HepG2 (cell line): ENCODE measurements around the gene CEP164. TPM values are rescaled to one million over a fixed set of nuclear protein-coding genes. Genes with fewer than 3 reads are reported as not detected.

ENCODE experiments used
- ATAC-seq: fragments of 200-7000 bp; cut with Tn5 transposase; 3 replicates; pipeline ENCODE4 v1.9.1; 2020; ENCODE audit warnings: mild to moderate bottlenecking, moderate library complexity
- BruUV-seq: library from RNA; stranded (reverse); fragments of 400-500 nt; replicated peaks from 2 replicates; lab custom pipeline; 2021; lab: Mats Ljungman, UMichigan
- CTCF ChIA-PET: fragments of 300-600 bp; formaldehyde crosslinking; extraction: SDS; loops from one replicate; lab custom pipeline; 2021; ENCODE audit warnings: low total read pairs, inconsistent platforms, low intra/inter-chr PET ratio; lab: Yijun Ruan, JAX
- POLR2A ChIA-PET: fragments of 350-600 bp; sonication (Branson Sonifier 250); formaldehyde crosslinking; loops from one replicate; lab custom pipeline; 2020; ENCODE audit warnings: antibody characterized with exemption, inconsistent platforms; lab: Yijun Ruan, JAX
- DNase-seq: peaks from one replicate; pipeline ENCODE4 v3.0.0-alpha.2; 2015; ENCODE audit warnings: low spot score
- FAIRE-seq: peaks from 3 replicates; lab custom pipeline; 2011; peaks lifted over from hg19 to GRCh38; lab: Jason Lieb, UNC
- H2AFZ ChIP-seq: one replicate; pipeline ENCODE4 v1.6.1; 2011; ENCODE audit warnings: low read length, inconsistent platforms
- H3K27ac ChIP-seq: fragments of 300-600 bp; 3 replicates; pipeline ENCODE4 v1.8.0; 2011; ENCODE audit warnings: mixed run types, mild to moderate bottlenecking, mixed read lengths, low read length, inconsistent platforms; ENCODE audit not compliant: insufficient read depth; ENCODE audit errors: extremely low read length
- H3K27me3 ChIP-seq, 2 experiments: fragments of 200-600 bp in 1 of 2; 2 replicates in 1 of 2; 3 replicates in 1 of 2; pipeline versions ENCODE4 v1.6.0 to v1.8.0; 2011; ENCODE audit warnings: low read length in 2 of 2, mild to moderate bottlenecking in 2 of 2, moderate library complexity in 2 of 2, inconsistent platforms in 1 of 2; ENCODE audit not compliant: insufficient read depth in 2 of 2, control insufficient read depth in 1 of 2
- H3K36me3 ChIP-seq, 2 experiments: fragments of 200-600 bp in 1 of 2; replicated peaks in 1 of 2; 2 replicates in 1 of 2; 3 replicates in 1 of 2; pipeline versions ENCODE4 v1.5.1 to v1.8.0; 2011; ENCODE audit warnings: low read length in 2 of 2, inconsistent platforms in 1 of 2; ENCODE audit not compliant: insufficient read depth in 2 of 2, control insufficient read depth in 1 of 2
- H3K4me1 ChIP-seq: 2 replicates; pipeline ENCODE4 v1.5.1; 2012; ENCODE audit warnings: low read length, inconsistent platforms; ENCODE audit not compliant: insufficient read depth
- H3K4me2 ChIP-seq: 2 replicates; pipeline ENCODE4 v1.6.0; 2011; ENCODE audit warnings: low read depth, low read length, inconsistent platforms
- H3K4me3 ChIP-seq, 3 experiments: fragments of 200-600 bp in 1 of 3; sonication (generic), shearing (Covaris generic) in 1 of 3; replicated peaks in 1 of 3; 2 replicates each; pipeline ENCODE4 v1.5.1; 2011 to 2016; ENCODE audit warnings: low read length in 3 of 3, inconsistent platforms in 2 of 3, low read depth in 2 of 3, mild to moderate bottlenecking in 2 of 3, control low read depth in 1 of 3, mixed read lengths in 1 of 3; ENCODE audit not compliant: insufficient read depth in 1 of 3
- H3K79me2 ChIP-seq: one replicate; pipeline ENCODE4 v1.6.1; 2011; ENCODE audit warnings: low read length, inconsistent platforms; ENCODE audit not compliant: insufficient read depth
- H3K9ac ChIP-seq: 2 replicates; pipeline ENCODE4 v1.6.0; 2011; ENCODE audit warnings: mild to moderate bottlenecking, low read depth, low read length, inconsistent platforms; ENCODE audit not compliant: insufficient read depth
- H3K9me3 ChIP-seq: 2 replicates; pipeline ENCODE4 v1.5.1; 2012; ENCODE audit warnings: mild to moderate bottlenecking, low read length
- H4K20me1 ChIP-seq: 2 replicates; pipeline ENCODE4 v1.6.0; 2011; ENCODE audit warnings: inconsistent platforms, mild to moderate bottlenecking, low read length, moderate library complexity; ENCODE audit not compliant: insufficient read depth
- CEBPB ChIP-seq: IDR thresholded peaks from 2 replicates; pipeline ENCODE4 v1.6.1; 2011; ENCODE audit warnings: low read depth, low read length, improper control_type of control experiment, borderline replicate concordance
- EED ChIP-seq: sonication (generic); formaldehyde crosslinking; IDR thresholded peaks from 2 replicates; pipeline ENCODE4 v1.5.0; 2020; ENCODE audit warnings: mild to moderate bottlenecking, missing genetic modification reagents
- ELF3 ChIP-seq: IDR thresholded peaks from 2 replicates; pipeline ENCODE4 v1.6.1; 2016; ENCODE audit warnings: missing genetic modification reagents, missing compliant biosample characterization
- GRHL1 ChIP-seq: sonication (generic); formaldehyde crosslinking; conservative IDR thresholded peaks from 2 replicates; pipeline ENCODE4 v1.8.0; 2022; ENCODE audit warnings: missing genetic modification reagents
- MTF2 ChIP-seq: sonication (generic); formaldehyde crosslinking; IDR thresholded peaks from 2 replicates; pipeline ENCODE4 v1.5.0; 2020; ENCODE audit warnings: missing genetic modification reagents, borderline replicate concordance
- NR2F1 ChIP-seq, 2 experiments: fragments of 450-650 bp in 1 of 2; formaldehyde crosslinking in 1 of 2; IDR thresholded peaks; 2 replicates each; pipeline versions ENCODE4 v1.5.0 to v1.6.1; 2016 to 2020; ENCODE audit warnings: mild to moderate bottlenecking in 1 of 2, missing compliant biosample characterization in 1 of 2, missing genetic modification reagents in 1 of 2, moderate library complexity in 1 of 2
- POLR2G ChIP-seq: fragments of 200-400 bp; formaldehyde crosslinking; IDR thresholded peaks from 2 replicates; pipeline ENCODE4 v1.6.1; 2018; ENCODE audit warnings: mild to moderate bottlenecking, low read depth, low read length, moderate library complexity
- SMAD1 ChIP-seq: sonication (generic); formaldehyde crosslinking; IDR thresholded peaks from 2 replicates; pipeline ENCODE4 v1.4.0; 2020; ENCODE audit warnings: missing genetic modification reagents, low read depth, mild to moderate bottlenecking, borderline replicate concordance
- TAF15 ChIP-seq: fragments of 200-400 bp; formaldehyde crosslinking; IDR thresholded peaks from one replicate; pipeline ENCODE4 v1.6.1; 2018; ENCODE audit warnings: mild to moderate bottlenecking, low read depth, low read length; ENCODE audit not compliant: poor library complexity, severe bottlenecking
- ZNF101 ChIP-seq: sonication (generic); formaldehyde crosslinking; IDR thresholded peaks from 2 replicates; pipeline ENCODE4 v1.4.0; 2020; ENCODE audit warnings: mild to moderate bottlenecking, low read depth, missing genetic modification reagents, borderline replicate concordance
- ZNF570 ChIP-seq: sonication (generic); formaldehyde crosslinking; IDR thresholded peaks from 2 replicates; pipeline ENCODE4 v1.4.0; 2020; ENCODE audit warnings: mild to moderate bottlenecking, missing genetic modification reagents, borderline replicate concordance
- ZNF777 ChIP-seq: sonication (generic); formaldehyde crosslinking; IDR thresholded peaks from 2 replicates; pipeline ENCODE4 v1.4.0; 2020; ENCODE audit warnings: missing genetic modification reagents
- ZSCAN5A ChIP-seq: sonication (generic); formaldehyde crosslinking; IDR thresholded peaks from 2 replicates; pipeline ENCODE4 v1.8.0; 2022; ENCODE audit warnings: mild to moderate bottlenecking, missing genetic modification reagents, borderline replicate concordance
- WGBS: methylation state at CpG from one replicate; pipeline ENCODE4 v1.1.6; 2017; ENCODE audit warnings: low lambda C conversion rate; 5-methylcytosine and 5-hydroxymethylcytosine counted together
- in situ Hi-C: cut with HindIII; loops from 2 replicates; pipeline ENCODE4 v1.10.0; 2017; ENCODE audit warnings: low pct_unique_long_range_greater_than_20kb; ENCODE audit not compliant: extremely low pct_ligation_motif_present
- intact Hi-C: fragments of 100-400 bp; cut with micrococcal nuclease; formaldehyde crosslinking; loops from one replicate; pipeline ENCODE4 v1.10.0; 2022; ENCODE audit not compliant: unreplicated experiment
- polyA plus RNA-seq, 8 experiments: library from polyadenylated mRNA; depleted of rRNA in 3 of 8; stranded (reverse) in 7 of 8; unstranded in 1 of 8; fragments of >200 nt; fragmentation: Illumina TruSeq in 4 of 8; extraction: Trizol in 4 of 8; gene quantifications; 2 replicates each; pipeline versions ENCODE4 v1.2.1 to v1.2.3, GENCODE V29; 2011 to 2016; ENCODE audit warnings: low read depth in 4 of 8, missing spikeins in 1 of 8, mixed read lengths in 1 of 8; ENCODE audit not compliant: insufficient read depth in 1 of 8
- total RNA-seq, 5 experiments: library from RNA; depleted of rRNA; stranded (reverse); fragments of >200 nt; fragmentation: Illumina TruSeq; extraction: Trizol; gene quantifications; 2 replicates each; pipeline ENCODE4 v1.2.3, GENCODE V29; 2016; ENCODE audit warnings: low read depth in 1 of 5

The CEP164 gene
- total and polyA plus RNA-seq, 2 of the 13 experiments (the other 11 are each of a cell fraction or from before 2014, with no cell fraction given), result 11.4 to 15.2 TPM

GRCh38 chr11:117286588-117286987 is 41.1 kb upstream of the CEP164 start:
- in situ Hi-C loops, result no loop called here
- ChIA-PET CTCF (no interaction called here), POLR2A (interaction anchor here (1.4 kb wide), 1 partner anchor 13 kb away, joined by 5 read pairs; no protein-coding TSS in a partner anchor)
- Histone ChIP-seq H3K27ac (no peak overlapping the region), H3K9me3 (no peaks in the 10 kb centered on the region), H3K4me2 (no peak overlapping the region), H3K4me3 (no peak overlapping the region), H3K9ac (no peak overlapping the region), H3K4me1 (no peaks in the 10 kb centered on the region), H3K36me3 (peaks cover 15 to 58% of the 10 kb centered on the region in 2 experiments), H4K20me1 (no peaks in the 10 kb centered on the region), H3K79me2 (no peaks in the 10 kb centered on the region), H3K27me3 (no peaks in the 10 kb centered on the region), H2AFZ (no peak overlapping the region)
- no TSS peak for BruUV-seq
- FAIRE-seq (no peak), DNase-seq (no peak), ATAC-seq (no peak)
- intact Hi-C loops, result no loop called here
- 81% methylated on average over 2 of the region's 2 CpGs for WGBS
- no peak for TF ChIP-seq ZSCAN5A (CRISPR knock-in tag)
- no peak for TF ChIP-seq NR2F1 (CRISPR knock-in tag; IDR thresholded peaks at IDR 0.05)
- TF ChIP-seq ELF3 (CRISPR knock-in tag), result no peak
- TF ChIP-seq EED (CRISPR knock-in tag), result no peak
- TF ChIP-seq GRHL1 (CRISPR knock-in tag), result no peak
- TF ChIP-seq SMAD1, result no peak
- TF ChIP-seq ZNF777 (CRISPR knock-in tag), result no peak
- no peak for TF ChIP-seq MTF2 (CRISPR knock-in tag)
- TF ChIP-seq TAF15, result no peak
- TF ChIP-seq ZNF570 (CRISPR knock-in tag), result no peak
- no peak for TF ChIP-seq POLR2G
- no peak for TF ChIP-seq CEBPB
- no peak for TF ChIP-seq ZNF101 (CRISPR knock-in tag)
